ENCODE measurements around the gene GCDH.
"Not testable (repeated sequence)": the region's sequence is repeated elsewhere in the genome, so short reads cannot be mapped to it uniquely, and the experiment has no call there.

GCDH gene

GRCh38 chr19:12884627-12884925 lies 6.4 kb upstream of the GCDH start:
- Mint-ChIP-seq H3K27ac (no peak overlapping the region), H3K9me3 (peaks cover 6% of the 10 kb centered on the region), H3K27me3 (no peaks in the 10 kb centered on the region), H3K36me3 (ENCODE audit: low read depth) (no peaks in the 10 kb centered on the region), H3K4me1 (peaks cover 34% of the 10 kb centered on the region), H3K4me3 (peak overlapping the region; percentile 82)
- no peak for ATAC-seq
- no peak for DNase-seq

DNA sequence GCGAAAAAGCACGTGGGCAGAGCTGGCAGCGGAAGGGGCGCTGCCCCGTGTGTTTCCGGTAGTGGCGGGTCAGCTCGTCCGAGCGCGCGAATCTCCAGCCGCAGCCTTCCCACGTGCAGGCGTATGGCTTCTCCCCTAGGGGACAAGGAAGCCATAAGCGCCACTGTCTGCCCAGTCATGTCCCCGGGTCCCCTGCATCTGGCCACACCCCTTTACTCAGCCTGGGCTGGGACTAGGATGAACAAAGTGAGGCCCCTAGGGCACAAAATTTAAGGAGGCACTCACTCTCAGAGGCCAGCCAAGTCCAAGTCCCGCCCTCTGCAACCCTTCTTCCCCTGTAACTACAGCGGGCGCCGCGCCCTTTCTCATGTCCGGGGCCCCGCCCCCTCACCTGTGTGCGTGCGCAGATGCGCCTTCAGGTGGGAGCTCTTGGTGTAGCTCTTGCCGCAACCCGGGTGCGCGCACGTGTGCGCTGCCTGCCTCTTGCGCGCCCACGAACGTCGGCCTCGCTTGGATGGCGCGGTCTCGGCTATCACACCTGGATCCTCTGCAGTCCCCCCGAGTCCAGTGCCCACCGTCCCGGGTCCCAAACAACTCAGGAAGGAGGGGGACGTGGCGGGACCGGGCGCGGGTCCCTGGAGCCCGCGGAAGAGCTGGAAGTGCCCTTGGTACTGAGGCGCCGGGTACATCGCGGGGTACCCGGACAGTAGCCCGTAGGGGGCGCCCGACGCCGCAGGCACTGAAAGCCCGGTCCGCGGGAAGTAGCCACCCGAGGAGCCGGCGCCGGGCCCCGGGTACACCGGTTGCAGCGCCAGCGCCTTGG lies 5.8 kb upstream of the GCDH start:
- peak overlapping the region; percentile 82 for H3K27ac Mint-ChIP-seq

GRCh38 chr19:12885749-12886650 lies 5.0 kb upstream of the GCDH start:
- Mint-ChIP-seq H3K27ac (peak overlapping the region; percentile 16), H3K4me1 (peaks cover 35% of the 10 kb centered on the region), H3K27me3 (no peaks in the 10 kb centered on the region), H3K9me3 (peaks cover 6% of the 10 kb centered on the region), H3K36me3 (ENCODE audit: low read depth) (peaks cover under 1% of the 10 kb centered on the region), H3K4me3 (peak overlapping the region; percentile 63)
- ATAC-seq (no peak), DNase-seq (no peak)

More for the DNA sequence above, 5.8 kb upstream of the GCDH start:
- ATAC-seq (peak; percentile 73), DNase-seq (peak; percentile 91)
- Mint-ChIP-seq H3K9me3 (peaks cover 6% of the 10 kb centered on the region), H3K4me1 (peaks cover 34% of the 10 kb centered on the region), H3K27me3 (no peaks in the 10 kb centered on the region), H3K4me3 (peak overlapping the region; percentile 82), H3K36me3 (ENCODE audit: low read depth) (no peaks in the 10 kb centered on the region)

- H3K9me3 Mint-ChIP-seq: peaks cover 6% of the 10 kb centered on the region
- DNase-seq: no peak
- H3K4me3 Mint-ChIP-seq: peak overlapping the region; percentile 63
- H3K4me1 Mint-ChIP-seq: peaks cover 37% of the 10 kb centered on the region
- no peak for ATAC-seq
- peaks cover 3% of the 10 kb centered on the region for H3K36me3 Mint-ChIP-seq (ENCODE audit: low read depth)
- H3K27ac Mint-ChIP-seq: peak overlapping the region; percentile 16
- no peaks in the 10 kb centered on the region for H3K27me3 Mint-ChIP-seq
Measured at GRCh38 chr19:12886651-12886968, 4.3 kb upstream of the GCDH start.

DNA sequence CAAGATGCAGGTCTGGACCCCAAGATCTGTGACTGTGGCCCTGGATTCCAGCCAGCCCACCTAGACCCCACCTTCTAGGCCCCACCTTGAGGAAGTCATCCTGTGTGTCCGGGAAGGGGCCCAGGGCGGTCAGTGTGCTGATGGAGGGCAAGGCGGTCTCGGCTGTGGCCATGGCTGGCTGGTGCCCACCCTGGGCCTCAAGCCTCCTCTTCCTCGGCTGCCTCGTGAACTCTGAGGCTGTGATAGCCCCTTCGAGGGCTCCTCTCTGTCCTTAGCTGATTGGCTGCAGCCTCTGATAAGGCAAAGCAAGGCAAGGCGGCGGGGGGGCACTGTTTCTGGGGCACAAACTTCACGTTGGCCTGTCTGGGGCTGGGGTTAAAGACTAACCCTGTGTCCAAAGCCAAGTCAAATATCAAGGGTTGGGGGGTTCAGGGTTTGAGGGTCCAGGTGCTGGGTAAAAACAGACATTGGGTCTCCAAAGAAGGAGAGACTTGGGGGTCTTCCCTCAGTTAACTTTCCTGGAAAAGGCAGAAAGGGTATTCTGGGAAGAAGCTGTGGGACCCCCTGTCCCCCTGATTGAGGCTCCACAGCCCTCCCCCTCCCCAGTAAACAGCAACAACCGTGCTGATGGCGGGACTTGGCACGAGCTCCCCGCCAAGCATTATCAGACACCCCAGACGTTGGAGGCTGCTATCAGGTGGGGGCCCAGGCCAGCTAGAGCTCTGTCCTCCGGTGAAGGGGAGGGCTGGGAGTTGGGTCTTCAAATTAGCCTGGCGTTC lies 3.8 kb upstream of the GCDH start, which contains the start of gene KLF1:
Gene KLF1 (minus strand): TSS at position 233 of the 779 bp plus-strand sequence. CDS start 61 bp downstream, at position 172.
- no peak for ATAC-seq
- Mint-ChIP-seq H3K9me3 (peaks cover 6% of the 10 kb centered on the region), H3K4me1 (peaks cover 41% of the 10 kb centered on the region), H3K27ac (peak within 1 kb of the TSS; percentile 16), H3K36me3 (ENCODE audit: low read depth) (peaks cover 3% of the 10 kb centered on the region), H3K27me3 (no peaks in the 10 kb centered on the region), H3K4me3 (peak within 1 kb of the TSS; percentile 63)
- no peak for DNase-seq

DNA sequence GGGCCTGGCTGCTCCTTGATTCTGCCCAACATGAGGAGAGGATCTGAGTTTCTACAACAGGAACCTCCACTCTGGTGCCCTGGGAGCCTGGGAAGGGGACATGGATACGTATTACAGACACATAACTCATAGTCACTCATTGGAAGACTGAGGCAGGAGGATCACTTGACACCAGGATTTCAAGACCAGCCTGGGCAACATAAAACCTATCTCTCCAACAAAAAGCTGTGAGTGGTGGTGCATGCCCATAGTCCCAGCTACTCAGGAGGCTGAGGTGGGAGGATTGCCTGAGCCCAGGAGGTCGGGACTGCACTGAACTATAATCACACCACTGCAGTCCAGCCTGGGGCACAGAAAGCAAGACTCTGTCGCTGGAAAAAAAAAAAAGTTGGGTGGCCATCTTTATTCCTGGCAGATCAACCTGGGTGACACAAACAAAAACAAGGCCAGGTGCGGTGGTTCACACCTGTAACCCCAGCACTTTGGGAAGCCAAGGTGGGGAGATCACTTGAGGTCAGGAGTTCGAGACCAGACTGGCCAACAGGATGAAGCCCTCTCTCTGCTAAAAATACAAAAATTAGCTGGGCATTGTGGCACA lies 2.9 kb upstream of the GCDH start:
- H3K9me3 Mint-ChIP-seq: peaks cover 6% of the 10 kb centered on the region
- H3K4me1 Mint-ChIP-seq: peaks cover 39% of the 10 kb centered on the region
- no peak for ATAC-seq
- no peak for DNase-seq
- no peak overlapping the region for H3K4me3 Mint-ChIP-seq
- H3K27me3 Mint-ChIP-seq: no peaks in the 10 kb centered on the region
- peaks cover 3% of the 10 kb centered on the region for H3K36me3 Mint-ChIP-seq (ENCODE audit: low read depth)
- no peak overlapping the region for H3K27ac Mint-ChIP-seq

DNA sequence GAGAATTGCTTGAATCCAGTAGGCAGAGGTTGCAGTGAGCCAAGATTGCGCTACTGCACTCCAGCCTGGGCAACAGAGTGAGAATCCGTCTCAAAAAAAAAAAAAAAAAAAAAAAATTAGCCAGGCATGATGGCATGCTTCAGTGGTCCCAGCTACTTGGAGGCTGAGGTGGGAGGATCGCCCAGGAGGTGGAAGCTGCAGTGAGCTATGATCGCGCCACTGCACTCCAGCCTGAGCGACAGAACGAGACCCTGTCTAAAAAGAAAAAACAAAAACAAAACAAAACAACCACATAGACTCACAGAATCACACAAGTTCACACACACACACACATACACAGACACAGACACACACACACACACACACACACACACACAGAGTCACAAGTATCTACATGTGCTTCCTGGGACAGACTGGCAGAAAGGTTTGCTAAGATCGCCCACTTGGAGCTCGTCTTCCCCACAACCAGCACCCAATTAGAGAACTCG lies 617 bp upstream of the GCDH start:
- peaks cover 27% of the 10 kb centered on the region for H3K4me1 Mint-ChIP-seq
- ATAC-seq; H3K27me3 Mint-ChIP-seq; H3K9me3 Mint-ChIP-seq; H3K36me3 Mint-ChIP-seq (ENCODE audit: low read depth); DNase-seq: not testable (repeated sequence)
- peak overlapping the region; percentile 99 for H3K4me3 Mint-ChIP-seq
- H3K27ac Mint-ChIP-seq: peak overlapping the region; percentile 91

GRCh38 chr19:12891553-12892021 lies 627 bp downstream of the GCDH start:
- no peaks in the 10 kb centered on the region for H3K9me3 Mint-ChIP-seq
- ATAC-seq (no peak), DNase-seq (no peak)
- H3K36me3 Mint-ChIP-seq (ENCODE audit: low read depth): peaks cover 8% of the 10 kb centered on the region
- peaks cover 23% of the 10 kb centered on the region for H3K4me1 Mint-ChIP-seq
- peak overlapping the region; percentile 91 for H3K27ac Mint-ChIP-seq
- H3K4me3 Mint-ChIP-seq: peak overlapping the region; percentile 99
- H3K27me3 Mint-ChIP-seq: no peaks in the 10 kb centered on the region

DNA sequence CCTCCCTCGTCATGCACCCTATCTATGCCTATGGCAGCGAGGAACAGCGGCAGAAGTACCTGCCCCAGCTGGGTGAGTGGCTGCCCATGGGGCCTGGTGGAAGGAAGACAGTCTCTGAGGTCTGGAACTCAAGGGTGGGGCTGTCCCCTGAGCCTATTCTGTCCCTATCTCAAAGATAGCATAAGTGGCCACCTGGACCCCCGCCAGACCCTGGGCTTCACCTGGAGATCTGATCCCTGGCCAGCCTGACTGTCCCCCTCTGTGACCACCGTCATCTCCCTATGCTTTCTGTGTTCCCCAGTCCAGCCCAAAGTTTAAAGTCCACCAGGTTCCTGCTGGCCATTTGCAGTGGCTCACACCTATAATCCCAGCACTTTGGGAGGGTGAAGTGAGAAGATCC lies 2.6 kb downstream of the GCDH start:
- Mint-ChIP-seq H3K4me3 (no peak overlapping the region), H3K27ac (no peak overlapping the region), H3K9me3 (no peaks in the 10 kb centered on the region), H3K27me3 (no peaks in the 10 kb centered on the region), H3K4me1 (peaks cover 21% of the 10 kb centered on the region), H3K36me3 (ENCODE audit: low read depth) (peaks cover 8% of the 10 kb centered on the region)
- ATAC-seq: no peak
- no peak for DNase-seq

DNA sequence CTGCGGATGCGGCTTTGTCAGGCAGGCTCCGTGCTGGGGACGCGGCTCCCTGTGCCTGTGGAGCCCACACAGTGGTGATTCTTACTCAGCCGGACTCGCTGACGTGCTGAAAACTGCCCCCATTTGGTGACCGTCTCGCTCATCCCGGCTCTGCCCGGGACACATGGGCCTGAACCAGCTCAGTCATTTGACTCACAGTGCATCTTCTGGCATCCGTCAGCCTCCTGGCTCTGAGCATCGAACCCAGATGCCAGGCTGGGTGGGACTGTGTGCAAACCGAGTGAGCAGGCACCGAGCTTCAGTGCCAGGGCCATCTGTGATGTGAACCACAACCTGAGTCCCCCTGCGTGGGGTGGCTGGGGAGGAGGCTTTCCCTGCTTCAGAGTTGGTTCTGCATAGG lies 5.5 kb downstream of the GCDH start:
- ATAC-seq: no peak
- H3K4me1 Mint-ChIP-seq: peaks cover 23% of the 10 kb centered on the region
- H3K27me3 Mint-ChIP-seq: no peaks in the 10 kb centered on the region

GRCh38 chr19:12899891-12900518 lies 9.0 kb downstream of the GCDH start:
- Mint-ChIP-seq H3K4me3 (no peak overlapping the region), H3K9me3 (no peaks in the 10 kb centered on the region), H3K36me3 (ENCODE audit: low read depth) (peaks cover 6% of the 10 kb centered on the region), H3K27ac (peak overlapping the region; percentile 77), H3K27me3 (no peaks in the 10 kb centered on the region), H3K4me1 (peaks cover 14% of the 10 kb centered on the region)
- ATAC-seq (peak; percentile 92), DNase-seq (peak; percentile 43)

More for the DNA sequence above, 5.5 kb downstream of the GCDH start:
- DNase-seq: no peak
- H3K4me3 Mint-ChIP-seq: no peak overlapping the region
- no peak overlapping the region for H3K27ac Mint-ChIP-seq
- H3K9me3 Mint-ChIP-seq: no peaks in the 10 kb centered on the region
- peaks cover 12% of the 10 kb centered on the region for H3K36me3 Mint-ChIP-seq (ENCODE audit: low read depth)

GRCh38 chr19:12907166-12907565 lies 16.2 kb downstream of the GCDH start:
- no peak overlapping the region for H3K27ac Mint-ChIP-seq
- peaks cover under 1% of the 10 kb centered on the region for H3K4me1 Mint-ChIP-seq
- DNase-seq (no peak), ATAC-seq (no peak)
- no peaks in the 10 kb centered on the region for H3K27me3 Mint-ChIP-seq
- no peaks in the 10 kb centered on the region for H3K36me3 Mint-ChIP-seq (ENCODE audit: low read depth)
- no peaks in the 10 kb centered on the region for H3K9me3 Mint-ChIP-seq
- no peak overlapping the region for H3K4me3 Mint-ChIP-seq

- no peaks in the 10 kb centered on the region for H3K27me3 Mint-ChIP-seq
- ATAC-seq (no peak), DNase-seq (no peak)
- H3K36me3 Mint-ChIP-seq (ENCODE audit: low read depth): no peaks in the 10 kb centered on the region
- H3K9me3 Mint-ChIP-seq: no peaks in the 10 kb centered on the region
- no peak overlapping the region for H3K4me3 Mint-ChIP-seq
- H3K4me1 Mint-ChIP-seq: peaks cover 21% of the 10 kb centered on the region
- no peak overlapping the region for H3K27ac Mint-ChIP-seq
Measured at GRCh38 chr19:12912571-12912970, 21.6 kb downstream of the GCDH start.

Measured in activated naive CD8-positive, alpha-beta T cell treated with anti-CD3 and anti-CD28 coated beads, Interleukin-2, amount 50 U/mL, for 24 hours (primary cell).